ENCODE measurements around the gene GPRIN3.

GPRIN3 gene

DNA sequence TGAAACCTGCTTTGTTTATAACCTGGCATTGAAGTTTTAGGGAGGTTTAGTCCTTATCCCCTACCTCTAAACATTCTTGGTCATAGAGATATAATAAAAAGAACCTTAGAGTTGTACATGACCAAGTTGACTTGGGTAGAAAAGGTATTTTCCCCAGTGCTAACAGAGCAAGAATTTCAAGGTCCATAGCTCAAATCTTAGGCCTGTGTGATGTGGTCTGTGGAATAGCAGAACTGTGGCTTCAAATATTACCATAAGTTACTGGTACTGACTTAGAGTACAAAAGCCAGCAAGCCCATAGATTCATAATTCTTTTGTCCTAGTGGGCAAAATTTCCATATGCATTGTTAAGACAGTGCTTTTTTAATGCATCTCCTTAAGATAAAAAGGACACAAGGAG, 91.2 kb downstream of the GPRIN3 start:
- in situ Hi-C loops (cut with HindIII; ENCODE audit: low sequenced_read_pairs) = no loop called here
- TF ChIP-seq, protein P1, sequence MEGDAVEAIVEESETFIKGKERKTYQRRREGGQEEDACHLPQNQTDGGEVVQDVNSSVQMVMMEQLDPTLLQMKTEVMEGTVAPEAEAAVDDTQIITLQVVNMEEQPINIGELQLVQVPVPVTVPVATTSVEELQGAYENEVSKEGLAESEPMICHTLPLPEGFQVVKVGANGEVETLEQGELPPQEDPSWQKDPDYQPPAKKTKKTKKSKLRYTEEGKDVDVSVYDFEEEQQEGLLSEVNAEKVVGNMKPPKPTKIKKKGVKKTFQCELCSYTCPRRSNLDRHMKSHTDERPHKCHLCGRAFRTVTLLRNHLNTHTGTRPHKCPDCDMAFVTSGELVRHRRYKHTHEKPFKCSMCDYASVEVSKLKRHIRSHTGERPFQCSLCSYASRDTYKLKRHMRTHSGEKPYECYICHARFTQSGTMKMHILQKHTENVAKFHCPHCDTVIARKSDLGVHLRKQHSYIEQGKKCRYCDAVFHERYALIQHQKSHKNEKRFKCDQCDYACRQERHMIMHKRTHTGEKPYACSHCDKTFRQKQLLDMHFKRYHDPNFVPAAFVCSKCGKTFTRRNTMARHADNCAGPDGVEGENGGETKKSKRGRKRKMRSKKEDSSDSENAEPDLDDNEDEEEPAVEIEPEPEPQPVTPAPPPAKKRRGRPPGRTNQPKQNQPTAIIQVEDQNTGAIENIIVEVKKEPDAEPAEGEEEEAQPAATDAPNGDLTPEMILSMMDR (IDR thresholded peaks at IDR 0.05; ENCODE audit: low read depth, low read length) = no peak
- H3K4me3 ChIP-seq (ENCODE audit: low read depth, low read length) = no peak overlapping the region
- DNase-seq (ENCODE audit: low read depth, low spot score) = no peak

DNA sequence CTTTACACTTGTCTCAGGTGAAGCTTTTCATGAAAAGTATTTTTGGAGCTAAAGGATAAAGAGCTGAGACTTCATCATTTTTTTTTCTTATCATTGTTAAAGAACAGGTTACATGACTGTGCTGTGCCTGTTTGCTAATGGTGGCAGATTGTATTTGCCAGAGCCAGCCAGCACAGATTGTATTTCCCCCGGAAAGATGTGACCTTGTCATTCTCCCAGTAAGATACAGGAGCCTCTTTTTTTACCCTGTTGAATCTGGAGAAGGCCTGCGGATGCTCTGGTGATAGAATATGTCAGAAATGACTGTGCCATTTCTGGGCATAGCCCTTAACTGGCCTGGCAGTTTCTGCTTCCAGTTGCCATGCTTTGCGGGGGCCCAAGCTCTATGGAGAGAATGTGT, 91.9 kb downstream of the GPRIN3 start:
- no peak for DNase-seq (ENCODE audit: low read depth, low spot score)
- no peak overlapping the region for H3K4me3 ChIP-seq (ENCODE audit: low read depth, low read length)
- TF ChIP-seq, protein P1 (IDR thresholded peaks at IDR 0.05; ENCODE audit: low read depth, low read length) = no peak
- in situ Hi-C loops (cut with HindIII; ENCODE audit: low sequenced_read_pairs) = no loop called here

DNA sequence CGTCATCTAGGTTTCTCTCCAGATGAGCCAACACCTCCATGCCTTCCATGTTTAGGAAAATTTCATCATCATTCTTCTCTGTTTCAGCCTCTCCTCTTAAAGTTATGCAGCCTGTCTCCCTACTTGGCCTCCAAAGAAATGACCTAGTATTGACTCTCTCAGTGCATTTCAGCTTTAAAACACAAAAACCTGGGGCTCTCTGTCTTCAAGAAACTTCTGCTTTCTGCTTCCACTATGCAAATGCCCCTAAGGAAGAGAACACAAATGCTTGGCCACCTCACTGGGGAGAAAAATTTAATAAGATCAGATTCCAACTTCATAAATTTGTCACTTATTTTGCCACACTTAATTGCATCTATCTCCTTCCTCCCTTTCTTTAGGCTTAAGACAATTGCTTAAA, 93.3 kb downstream of the GPRIN3 start:
- in situ Hi-C loops (cut with HindIII; ENCODE audit: low sequenced_read_pairs) = no loop called here
- TF ChIP-seq, protein P1 (IDR thresholded peaks at IDR 0.05; ENCODE audit: low read depth, low read length) = no peak
- no peak overlapping the region for H3K4me3 ChIP-seq (ENCODE audit: low read depth, low read length)
- no peak for DNase-seq (ENCODE audit: low read depth, low spot score)

DNA sequence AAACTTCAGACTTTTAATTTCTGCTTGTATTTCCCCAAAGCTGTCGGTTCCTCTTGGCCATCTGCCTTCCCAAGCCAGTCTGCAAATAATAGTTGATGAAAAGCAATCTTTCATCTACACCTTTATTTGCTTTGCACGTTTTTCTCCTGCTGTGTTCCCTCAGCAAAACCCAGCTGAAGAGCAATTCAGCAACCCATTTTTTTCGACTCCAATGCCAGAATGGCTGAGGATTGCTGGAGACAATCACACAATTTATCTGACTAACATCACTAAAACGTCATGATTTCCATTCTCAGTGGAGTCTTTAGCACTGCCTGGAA, 94.3 kb downstream of the GPRIN3 start:
- H3K4me3 ChIP-seq (ENCODE audit: low read depth, low read length) = no peak overlapping the region
- in situ Hi-C loops (cut with HindIII; ENCODE audit: low sequenced_read_pairs) = no loop called here

DNA sequence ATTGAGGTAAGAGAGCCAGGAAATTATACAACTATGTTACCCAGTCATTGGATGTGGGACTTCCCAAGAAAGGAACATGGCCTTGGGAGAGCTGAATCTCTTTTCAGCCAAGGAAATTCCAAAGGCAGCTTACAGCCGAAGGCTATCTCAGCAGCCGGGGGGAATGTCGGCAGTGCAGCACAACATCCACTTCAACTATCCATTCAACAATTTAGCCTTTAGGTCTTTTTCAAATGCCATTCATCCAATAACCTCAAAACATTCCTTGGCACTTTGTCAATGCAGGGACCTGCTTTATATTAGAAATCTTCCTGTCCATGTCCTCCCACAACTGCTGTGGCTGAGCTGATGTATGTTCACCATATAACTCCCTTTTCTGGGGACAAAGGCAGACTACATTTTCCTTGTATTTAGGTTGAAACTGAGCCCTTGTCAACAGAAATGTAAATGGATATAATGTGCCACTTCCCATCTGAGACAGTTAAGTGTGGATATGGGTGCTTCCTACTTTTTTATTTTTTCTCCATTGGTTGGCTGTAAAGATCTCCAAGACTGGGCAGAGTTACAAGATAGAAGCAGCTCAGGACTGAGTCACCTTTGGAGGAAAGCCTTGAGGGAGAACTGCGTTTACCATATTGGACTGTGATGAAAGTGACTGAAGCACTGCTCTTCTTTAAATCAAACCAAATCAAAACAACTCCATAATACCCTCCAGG, 94.8 kb downstream of the GPRIN3 start:
- no peak overlapping the region for H3K4me3 ChIP-seq (ENCODE audit: low read depth, low read length)
- in situ Hi-C loops (cut with HindIII; ENCODE audit: low sequenced_read_pairs) = no loop called here
- TF ChIP-seq, protein P1 (IDR thresholded peaks at IDR 0.05; ENCODE audit: low read depth, low read length) = no peak
- peak; percentile 56 for DNase-seq (ENCODE audit: low read depth, low spot score)

More for the DNA sequence above, 94.3 kb downstream of the GPRIN3 start:
- TF ChIP-seq, protein P1 (IDR thresholded peaks at IDR 0.05; ENCODE audit: low read depth, low read length) = no peak
- no peak for DNase-seq (ENCODE audit: low read depth, low spot score)

DNA sequence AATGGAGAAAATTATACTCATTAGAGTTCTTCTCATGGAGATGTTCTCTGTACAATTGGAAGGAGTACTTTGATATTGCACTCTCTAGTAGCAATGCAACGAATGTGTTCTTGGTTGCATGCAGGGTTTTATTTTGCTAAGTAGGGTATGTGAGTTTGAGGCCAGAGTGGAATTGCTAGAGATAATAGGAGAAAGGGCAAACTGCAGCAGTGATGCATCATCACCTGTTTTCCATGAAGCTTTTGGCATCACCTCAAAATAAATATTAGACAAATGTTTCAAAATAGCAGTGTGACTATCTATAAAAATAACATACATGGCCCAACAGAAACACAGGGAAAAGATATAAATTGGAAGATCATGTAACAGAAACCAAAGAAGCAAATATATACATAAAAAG, 103.0 kb downstream of the GPRIN3 start:
- TF ChIP-seq, protein P1 (IDR thresholded peaks at IDR 0.05; ENCODE audit: low read depth, low read length) = no peak
- in situ Hi-C loops (cut with HindIII; ENCODE audit: low sequenced_read_pairs) = no loop called here
- no peak overlapping the region for H3K4me3 ChIP-seq (ENCODE audit: low read depth, low read length)
- DNase-seq (ENCODE audit: low read depth, low spot score) = peak; percentile 32
